ENCODE data around the gene PRKACG.

DNA sequence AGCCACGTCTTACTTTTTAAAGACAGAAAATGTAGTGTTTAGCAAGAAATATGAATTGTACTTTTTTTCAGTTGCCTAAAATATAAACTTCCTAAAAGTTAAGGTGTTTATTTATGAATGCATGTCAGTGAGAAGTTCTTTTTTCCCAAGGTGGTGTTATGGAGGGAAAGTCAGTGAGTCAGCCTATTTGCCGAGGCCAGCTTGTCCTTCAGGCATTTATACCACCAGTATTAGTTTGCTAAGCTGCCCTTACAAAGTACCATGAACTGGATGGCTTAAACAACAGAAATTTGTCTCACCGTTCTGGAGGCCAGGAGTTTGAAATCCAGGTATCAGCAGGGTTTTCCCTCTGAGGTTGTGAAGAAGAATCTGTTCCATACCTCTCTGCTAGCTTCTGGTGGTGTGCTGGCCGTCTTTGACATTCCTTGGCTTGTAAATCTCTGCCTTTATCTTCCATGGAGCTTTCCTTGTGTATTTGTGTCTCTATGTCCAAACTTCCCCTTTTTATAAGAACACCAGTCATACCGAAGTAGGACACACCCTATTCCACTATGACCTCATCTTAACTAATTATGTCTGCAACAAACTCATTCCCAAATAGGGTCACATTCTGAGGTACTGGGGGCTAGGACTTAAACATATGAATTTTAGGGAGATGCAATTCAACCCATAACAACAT, 38.4 kb downstream of the PRKACG start:
- TF ChIP-seq CTCF (IDR thresholded peaks at IDR 0.05): no peak
- TF ChIP-seq POLR2A (IDR thresholded peaks at IDR 0.05): no peak

Data from tibial nerve (tissue), 3 donors.